HG03442 (cell line): ENCODE measurements around the gene ZBED6.
"Not testable (repeated sequence)": the region's sequence is repeated elsewhere in the genome, so short reads cannot be mapped to it uniquely, and the experiment has no call there.

Source experiments
- ATAC-seq: cut with Tn5 transposase; IDR thresholded peaks from one replicate; pipeline ENCODE4 v1.9.1; 2021; ENCODE audit warnings: mild to moderate bottlenecking, moderate library complexity; ENCODE audit not compliant: unreplicated experiment

ZBED6 gene

GRCh38 chr1:203778789-203779188, 16.6 kb upstream of the ZBED6 start:
- no peak for ATAC-seq

GRCh38 chr1:203781962-203782361, 13.5 kb upstream of the ZBED6 start:
- no peak for ATAC-seq

- ATAC-seq, result no peak
These were observed 5.5 kb upstream of the ZBED6 start for GRCh38 chr1:203789966-203790365.

- ATAC-seq, result no peak
These were observed 3.9 kb upstream of the ZBED6 start for GRCh38 chr1:203791498-203791897.

GRCh38 chr1:203792486-203792885, 2.9 kb upstream of the ZBED6 start:
- ATAC-seq, result no peak

- ATAC-seq, result not testable (repeated sequence)
These were observed 1.9 kb upstream of the ZBED6 start for GRCh38 chr1:203793561-203793960.

GRCh38 chr1:203794764-203795440, 521 bp upstream of the ZBED6 start:
- ATAC-seq, result no peak

GRCh38 chr1:203796236-203796605, 798 bp downstream of the ZBED6 start:
- ATAC-seq, result no peak

GRCh38 chr1:203797216-203797615, 1.8 kb downstream of the ZBED6 start:
- no peak for ATAC-seq

- no peak for ATAC-seq
These were observed 2.7 kb downstream of the ZBED6 start for GRCh38 chr1:203797948-203798655.

- ATAC-seq, result no peak
These were observed 3.7 kb downstream of the ZBED6 start for GRCh38 chr1:203799157-203799556.

GRCh38 chr1:203799971-203800370, 4.5 kb downstream of the ZBED6 start:
- ATAC-seq, result no peak

GRCh38 chr1:203805689-203806088, 10.3 kb downstream of the ZBED6 start:
- ATAC-seq, result no peak

- no peak for ATAC-seq
These were observed 11.8 kb downstream of the ZBED6 start for GRCh38 chr1:203807196-203807595.

- ATAC-seq, result no peak
These were observed 18.3 kb downstream of the ZBED6 start for GRCh38 chr1:203813581-203814341.

GRCh38 chr1:203818399-203818798, 23.0 kb downstream of the ZBED6 start:
- ATAC-seq, result no peak

GRCh38 chr1:203823306-203823705, 27.9 kb downstream of the ZBED6 start:
- ATAC-seq, result no peak

GRCh38 chr1:203826175-203826574, 30.8 kb downstream of the ZBED6 start:
- ATAC-seq, result no peak

GRCh38 chr1:203828002-203828401, 32.6 kb downstream of the ZBED6 start:
- ATAC-seq, result no peak

GRCh38 chr1:203828503-203828902, 33.1 kb downstream of the ZBED6 start:
- no peak for ATAC-seq

GRCh38 chr1:203829247-203829646, 33.8 kb downstream of the ZBED6 start:
- ATAC-seq, result not testable (repeated sequence)

- no peak for ATAC-seq
These were observed 40.1 kb downstream of the ZBED6 start for GRCh38 chr1:203835476-203835875.
